GM18517 (cell line): ENCODE measurements around the gene ABCC5.

ENCODE experiments used
- ATAC-seq: cut with Tn5 transposase; IDR thresholded peaks from one replicate; pipeline ENCODE4 v1.9.1; 2021; ENCODE audit warnings: mild to moderate bottlenecking, moderate library complexity; ENCODE audit not compliant: unreplicated experiment

The ABCC5 gene

GRCh38 chr3:183981990-183982644 lies 35.6 kb downstream of the ABCC5 start:
- ATAC-seq: no peak

DNA sequence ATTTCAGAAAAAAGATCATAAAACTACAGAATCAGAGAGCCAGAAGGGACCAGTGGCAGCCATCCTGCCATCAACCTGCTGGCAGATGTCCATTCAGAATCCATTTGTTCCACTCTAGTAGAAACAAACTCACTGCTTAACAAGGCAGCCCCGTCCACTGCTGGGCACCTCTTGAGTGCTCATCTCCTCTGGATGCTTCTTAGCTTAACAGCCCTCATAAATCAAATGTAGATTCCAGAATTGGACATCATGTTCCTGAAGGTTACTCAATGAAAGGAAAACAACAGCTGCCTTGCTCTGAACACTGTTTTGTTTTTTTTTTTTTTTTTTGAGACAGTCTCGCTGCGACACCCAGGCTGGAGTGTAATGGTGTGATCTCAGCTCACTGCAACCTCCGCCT lies 37.3 kb downstream of the ABCC5 start:
- no peak for ATAC-seq

GRCh38 chr3:183975981-183976662 lies 41.6 kb downstream of the ABCC5 start:
- no peak for ATAC-seq

GRCh38 chr3:183968666-183969245 lies 48.9 kb downstream of the ABCC5 start:
- no peak for ATAC-seq

- ATAC-seq: no peak
Observed at GRCh38 chr3:183967693-183968092, 50.0 kb downstream of the ABCC5 start.

DNA sequence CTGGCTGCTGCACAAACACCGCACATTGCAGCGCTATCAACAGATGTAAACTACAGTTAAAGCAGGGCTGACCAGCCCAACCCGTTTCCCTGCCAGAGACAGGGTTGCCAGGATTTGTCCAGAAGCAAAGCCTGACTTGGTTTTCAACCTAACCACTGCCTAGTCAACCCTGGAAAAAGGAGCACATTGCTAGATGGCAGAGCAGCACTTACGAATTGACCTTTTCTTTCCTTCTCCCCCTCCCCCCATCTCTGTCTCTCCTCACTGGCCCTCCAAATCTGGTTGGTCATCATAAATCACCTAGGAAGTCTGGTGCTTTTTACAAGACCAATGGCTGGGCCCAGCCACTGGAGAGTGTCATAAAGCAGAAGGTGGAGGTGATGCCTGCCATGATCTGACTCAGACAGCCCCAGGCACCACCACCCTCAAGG lies 51.3 kb downstream of the ABCC5 start:
- ATAC-seq: no peak

DNA sequence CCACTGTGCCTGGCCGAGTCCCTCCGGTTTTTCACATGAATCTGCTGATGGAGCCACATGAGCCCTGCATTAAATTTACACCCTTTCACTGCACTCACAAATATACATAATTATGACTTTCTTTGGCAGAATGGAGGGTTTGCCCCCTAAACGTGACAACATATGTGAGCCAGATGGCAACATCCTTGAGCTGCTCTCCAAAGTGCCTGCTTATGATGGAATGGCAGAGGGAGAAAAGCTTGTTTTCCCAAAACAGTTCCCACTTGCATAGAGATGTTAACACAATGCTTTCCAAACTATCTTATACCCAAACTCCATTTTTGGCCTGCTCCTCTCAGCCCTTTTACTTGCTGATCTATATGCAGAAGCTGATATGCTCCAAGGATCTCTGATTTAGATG lies 54.9 kb downstream of the ABCC5 start:
- no peak for ATAC-seq

DNA sequence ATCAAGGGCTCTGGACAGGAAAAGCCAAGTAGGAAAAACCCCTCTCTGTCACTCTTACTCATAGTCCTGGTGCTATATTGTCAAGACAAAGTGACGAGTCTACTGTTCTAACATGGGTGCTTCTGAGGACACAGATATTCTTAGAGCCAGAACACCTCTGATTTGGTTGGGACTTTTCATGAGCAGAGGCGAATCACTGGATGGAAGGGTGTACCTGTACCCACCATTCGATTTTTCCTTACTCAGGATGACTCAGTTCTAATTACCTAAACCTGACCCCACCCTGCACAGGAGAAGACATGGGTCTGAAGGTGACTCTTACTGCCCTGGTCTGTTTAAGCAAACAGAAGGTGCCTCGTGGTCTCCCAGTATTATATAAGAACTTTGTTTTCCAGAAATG lies 58.5 kb downstream of the ABCC5 start:
- ATAC-seq: no peak

DNA sequence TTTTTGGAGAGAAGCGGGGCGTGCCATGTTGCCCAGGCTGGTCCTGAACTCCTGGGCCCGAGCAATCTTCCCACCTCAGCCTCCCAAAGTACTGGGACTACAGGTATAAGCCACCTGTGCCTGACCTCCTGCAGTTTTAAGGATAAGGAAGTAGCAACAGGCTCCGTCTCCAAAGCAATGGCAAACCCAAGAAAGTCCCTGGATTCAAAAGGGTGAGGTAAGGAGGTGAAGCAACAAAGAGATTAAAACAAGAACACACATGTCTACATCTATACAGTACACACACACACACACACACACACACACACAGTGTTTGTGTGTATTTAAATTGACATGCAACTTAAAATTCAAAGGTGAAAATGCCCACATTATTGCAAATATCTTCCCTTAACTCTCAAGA lies 58.9 kb downstream of the ABCC5 start:
- ATAC-seq: no peak

- ATAC-seq: no peak
Observed at GRCh38 chr3:183958226-183958625, 59.5 kb downstream of the ABCC5 start.

DNA sequence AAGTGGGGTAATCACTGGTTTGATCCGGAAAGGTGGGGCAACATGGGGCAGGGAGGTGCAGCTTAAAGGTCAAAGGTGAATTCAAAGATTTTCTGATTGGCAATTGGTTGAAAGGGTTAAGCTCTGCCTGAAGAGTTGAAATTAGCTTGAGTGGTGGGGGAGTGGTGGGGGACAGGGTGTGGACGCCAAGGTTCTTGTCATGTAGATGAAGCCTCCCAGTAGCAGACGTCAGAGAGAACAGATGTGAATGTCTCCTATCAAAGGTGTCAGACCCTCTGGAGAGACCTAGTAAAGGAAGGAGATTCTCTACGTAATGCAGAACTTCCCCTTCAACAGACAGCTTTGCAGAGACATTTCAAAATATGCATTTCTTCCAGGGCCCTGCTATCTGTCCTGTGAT lies 62.8 kb downstream of the ABCC5 start:
- ATAC-seq: no peak

DNA sequence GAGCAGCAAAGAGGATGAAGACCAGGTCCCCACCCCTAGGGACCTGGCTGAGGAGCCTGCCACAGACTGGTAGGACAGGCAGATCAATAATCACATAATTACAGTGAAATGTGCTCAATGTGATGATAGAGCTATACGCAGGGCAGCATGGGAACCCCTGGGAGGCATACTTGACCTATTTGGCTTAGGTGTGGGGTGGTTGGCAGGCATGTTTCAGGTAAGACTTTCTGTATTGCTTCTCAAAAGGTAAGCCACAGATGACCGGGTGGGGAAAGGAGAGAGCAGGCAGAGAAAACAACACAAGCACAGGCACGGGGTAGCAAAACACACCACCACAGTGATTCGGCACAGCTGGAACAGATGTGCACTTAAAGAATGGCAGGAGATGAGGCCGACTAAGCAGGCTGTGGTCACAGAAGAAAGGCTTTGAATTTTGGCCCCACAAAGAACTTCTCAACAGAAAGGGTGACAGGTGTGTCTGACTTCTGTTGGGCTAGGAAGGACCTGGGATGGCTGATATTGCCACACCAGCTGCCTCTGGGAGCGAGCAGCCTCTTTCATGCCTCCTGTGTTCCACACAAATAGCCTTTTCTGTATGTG lies 64.1 kb downstream of the ABCC5 start:
- no peak for ATAC-seq

GRCh38 chr3:183951459-183951858 lies 66.2 kb downstream of the ABCC5 start:
- ATAC-seq: no peak

GRCh38 chr3:183949690-183950089 lies 68.0 kb downstream of the ABCC5 start:
- no peak for ATAC-seq

GRCh38 chr3:183946037-183946436 lies 71.6 kb downstream of the ABCC5 start:
- ATAC-seq: no peak

- no peak for ATAC-seq
Observed at GRCh38 chr3:183944775-183945174, 72.9 kb downstream of the ABCC5 start.

DNA sequence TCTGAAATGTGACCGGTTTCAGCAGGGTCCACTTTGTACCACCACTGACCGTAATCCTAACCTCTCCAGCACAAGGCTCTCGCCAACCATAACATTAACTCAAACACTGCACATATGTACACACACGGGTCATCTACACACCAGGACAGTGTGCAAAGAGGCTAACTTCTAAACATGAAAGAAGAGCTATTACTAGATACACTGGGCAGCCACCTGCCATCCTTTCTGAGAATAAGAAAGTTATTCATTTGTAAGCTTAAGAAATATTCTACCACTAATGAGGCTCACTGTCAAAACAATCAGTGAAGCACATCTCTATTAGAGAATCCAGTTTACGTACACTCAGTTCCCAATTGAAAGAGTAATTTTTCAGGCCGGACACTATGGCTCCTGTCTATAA lies 73.9 kb downstream of the ABCC5 start:
- no peak for ATAC-seq

DNA sequence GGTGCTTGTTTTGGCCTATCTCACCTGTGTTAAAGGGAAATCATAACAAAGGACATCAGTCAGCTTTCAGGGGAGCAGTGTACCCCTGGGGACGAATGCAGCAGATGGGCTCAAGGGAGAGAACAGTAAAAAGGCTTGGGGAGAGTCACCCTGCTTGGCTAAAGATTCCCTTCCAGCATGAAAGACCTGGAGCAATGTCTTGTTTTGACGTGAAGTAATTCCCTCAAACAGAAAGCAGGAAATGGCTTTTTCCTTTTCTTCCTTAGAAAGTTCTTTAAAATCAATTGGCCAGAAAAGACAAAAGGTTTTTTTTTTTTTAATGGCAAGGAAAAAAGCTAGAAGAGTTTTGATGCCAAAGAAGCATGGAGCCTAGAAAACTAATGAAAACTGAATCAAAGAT lies 76.5 kb downstream of the ABCC5 start:
- ATAC-seq: no peak

DNA sequence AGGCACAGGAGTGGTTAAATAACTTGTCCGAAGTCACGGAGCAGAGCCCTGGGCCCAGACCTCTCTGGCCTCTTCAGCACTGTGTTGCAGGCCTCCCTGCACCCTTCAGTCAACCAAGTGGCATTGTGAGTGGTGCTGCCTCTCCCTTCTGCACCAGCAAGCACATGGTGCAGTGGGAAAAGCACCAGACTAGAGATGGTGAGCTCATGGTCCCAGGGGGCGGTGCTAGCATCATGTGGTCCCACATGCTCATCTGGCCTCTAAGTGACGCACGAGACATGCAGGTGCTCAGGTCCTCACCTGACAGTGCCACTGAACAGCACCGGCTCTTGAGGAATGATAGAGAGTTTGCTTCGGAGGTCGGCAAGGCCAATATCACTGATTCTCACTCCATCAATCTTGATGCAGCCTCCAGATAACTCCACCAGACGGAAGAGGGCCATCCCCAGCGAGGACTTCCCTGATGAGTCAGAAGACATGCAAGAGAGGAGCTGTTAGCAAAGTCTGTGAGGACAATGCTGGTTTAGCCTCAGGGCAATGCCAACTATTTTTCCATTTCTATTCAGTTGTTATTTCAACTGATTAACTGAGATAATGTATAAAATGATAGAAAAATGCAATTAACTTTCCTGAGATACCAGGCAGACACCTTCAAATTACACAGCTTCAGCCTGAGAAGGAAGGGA lies 79.9 kb downstream of the ABCC5 start:
- no peak for ATAC-seq

DNA sequence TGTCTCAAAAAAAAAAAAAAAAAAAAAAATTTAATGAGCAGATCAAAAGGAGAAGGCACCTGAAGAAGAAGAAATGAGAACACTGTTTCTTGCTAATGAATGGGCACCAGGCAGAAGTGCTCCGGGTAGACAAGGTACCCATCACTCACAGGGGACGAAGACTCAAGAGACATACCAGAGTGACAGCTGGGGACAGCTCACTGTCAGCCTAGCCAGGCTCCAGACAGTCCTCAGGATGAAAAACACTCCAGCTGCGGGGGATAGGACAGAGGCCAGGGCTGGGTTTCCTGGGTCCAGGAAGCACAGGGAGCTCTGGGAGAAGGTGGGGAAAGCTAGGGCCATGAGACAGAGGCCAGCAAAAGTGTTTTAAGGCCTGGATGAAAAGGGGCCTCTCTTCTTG lies 84.5 kb downstream of the ABCC5 start:
- ATAC-seq: no peak

GRCh38 chr3:183931881-183932280 lies 85.8 kb downstream of the ABCC5 start:
- no peak for ATAC-seq
